B cell (primary cell): ENCODE data around the gene SDR39U1.

ENCODE experiments used
- CTCF ChIP-seq: fragments of 200-600 bp; IDR thresholded peaks from one replicate; pipeline ENCODE4 v1.8.0; 2022; ENCODE audit warnings: antibody characterized with exemption, mild to moderate bottlenecking
- EZH2 ChIP-seq: IDR thresholded peaks from 2 replicates; pipeline ENCODE4 v1.6.1; 2012; ENCODE audit warnings: borderline replicate concordance, low read depth, mild to moderate bottlenecking, moderate library complexity, low read length; ENCODE audit not compliant: insufficient read depth, poor library complexity, severe bottlenecking

- TF ChIP-seq CTCF = no peak
- no peak for TF ChIP-seq EZH2
These were observed 583 bp upstream of the SDR39U1 start for GRCh38 chr14:24443053-24443665.
